Activated naive CD4-positive, alpha-beta T cell treated with anti-CD3 and anti-CD28 coated beads, Interleukin-2, amount 50 U/mL, for 72 hours (primary cell): ENCODE results near the gene TMEM116. TPM values are rescaled to one million over a fixed set of nuclear protein-coding genes. Genes with fewer than 3 reads are reported as not detected.
"Not testable (repeated sequence)": the region's sequence is repeated elsewhere in the genome, so short reads cannot be mapped to it uniquely, and the experiment has no call there.

Experiments used
- ATAC-seq, 2 donors: fragments of 150-1000 bp; cut with Tn5 transposase; 2 replicates each; pipeline ENCODE4 v1.10.0; 2021; ENCODE audit warnings: mild to moderate bottlenecking in 2 of 2, moderate library complexity in 2 of 2
- DNase-seq, 2 donors: peaks; one replicate each; pipeline ENCODE4 v3.0.0; 2021 to 2022; ENCODE audit warnings: low spot score in 2 of 2
- H3K27ac Mint-ChIP-seq, 2 donors: one replicate each; pipeline ENCODE4 v1.8.0; 2022; ENCODE audit warnings: mild to moderate bottlenecking in 2 of 2, mixed read lengths in 2 of 2
- H3K36me3 Mint-ChIP-seq, 2 donors: one replicate each; pipeline ENCODE4 v1.8.0; 2022; ENCODE audit warnings: mixed read lengths in 2 of 2
- H3K9me3 Mint-ChIP-seq, 2 donors: one replicate each; pipeline ENCODE4 v1.8.0; 2022; ENCODE audit warnings: mixed read lengths in 2 of 2
- total RNA-seq, 2 donors: library from RNA; stranded (reverse); gene quantifications; one replicate each; pipeline ENCODE4 v1.2.3, GENCODE V29; 2022

The TMEM116 gene
- total RNA-seq, 2 donors from 2014 or later: 16.9 to 18.5 TPM

GRCh38 chr12:112015938-112016337 is 3.0 kb upstream of the TMEM116 start:
- Mint-ChIP-seq H3K9me3 (peaks cover 0 to 8% of the 10 kb centered on the region in 2 donors), H3K36me3 (peaks cover 40 to 55% of the 10 kb centered on the region in 2 donors), H3K27ac (peak overlapping the region; percentile 25 to 78)
- ATAC-seq: no peak
- no peak for DNase-seq

- peak overlapping the region; percentile 97 to 98 for H3K27ac Mint-ChIP-seq
- peaks cover 40 to 51% of the 10 kb centered on the region in 2 donors for H3K36me3 Mint-ChIP-seq
- peak; percentile 65 to 68 for DNase-seq
- peak; percentile 53 to 68 for ATAC-seq
- H3K9me3 Mint-ChIP-seq: peaks cover 0 to 8% of the 10 kb centered on the region in 2 donors
Measured at GRCh38 chr12:112013601-112014402, 837 bp upstream of the TMEM116 start.

- peaks cover 0 to 8% of the 10 kb centered on the region in 2 donors for H3K9me3 Mint-ChIP-seq
- H3K27ac Mint-ChIP-seq: peak overlapping the region; percentile 95 to 98
- ATAC-seq: no peak
- DNase-seq: no peak
- peaks cover 35 to 40% of the 10 kb centered on the region in 2 donors for H3K36me3 Mint-ChIP-seq
Measured at GRCh38 chr12:112011685-112012084, 1.3 kb downstream of the TMEM116 start.

- H3K36me3 Mint-ChIP-seq: peaks cover 27 to 33% of the 10 kb centered on the region in 2 donors
- peaks cover 0 to 2% of the 10 kb centered on the region in 2 donors for H3K9me3 Mint-ChIP-seq
- H3K27ac Mint-ChIP-seq: no peak overlapping the region
- DNase-seq (no peak), ATAC-seq (no peak)
Measured at GRCh38 chr12:112010415-112011344, 2.3 kb downstream of the TMEM116 start.

GRCh38 chr12:112009596-112009995 is 3.4 kb downstream of the TMEM116 start:
- H3K36me3 Mint-ChIP-seq: peaks cover 19 to 27% of the 10 kb centered on the region in 2 donors
- H3K27ac Mint-ChIP-seq, H3K9me3 Mint-ChIP-seq: not testable (repeated sequence)

GRCh38 chr12:112008918-112009317 is 4.0 kb downstream of the TMEM116 start:
- no peaks in the 10 kb centered on the region for H3K9me3 Mint-ChIP-seq
- peaks cover 15 to 21% of the 10 kb centered on the region in 2 donors for H3K36me3 Mint-ChIP-seq
- H3K27ac Mint-ChIP-seq: no peak overlapping the region
- no peak for ATAC-seq
- DNase-seq: no peak

More at GRCh38 chr12:112009596-112009995, 3.4 kb downstream of the TMEM116 start:
- ATAC-seq, DNase-seq: not testable (repeated sequence)

- ATAC-seq: no peak
- DNase-seq: no peak
- no peaks in the 10 kb centered on the region for H3K9me3 Mint-ChIP-seq
- H3K27ac Mint-ChIP-seq: no peak overlapping the region
- H3K36me3 Mint-ChIP-seq: peaks cover 20 to 23% of the 10 kb centered on the region in 2 donors
Measured at GRCh38 chr12:112007945-112008344, 5.0 kb downstream of the TMEM116 start.

GRCh38 chr12:112005419-112006395 is 7.3 kb downstream of the TMEM116 start:
- DNase-seq: no peak
- Mint-ChIP-seq H3K27ac (peak overlapping the region; percentile 24 to 65), H3K9me3 (no peaks in the 10 kb centered on the region), H3K36me3 (peaks cover 0 to 13% of the 10 kb centered on the region in 2 donors)
- ATAC-seq: no peak

GRCh38 chr12:112004041-112004440 is 8.9 kb downstream of the TMEM116 start:
- Mint-ChIP-seq H3K27ac (no peak overlapping the region), H3K9me3 (no peaks in the 10 kb centered on the region), H3K36me3 (peaks cover 0 to 13% of the 10 kb centered on the region in 2 donors)
- DNase-seq (no peak), ATAC-seq (no peak)

- H3K9me3 Mint-ChIP-seq: no peaks in the 10 kb centered on the region
- H3K36me3 Mint-ChIP-seq: peaks cover 0 to 13% of the 10 kb centered on the region in 2 donors
- ATAC-seq (peak; percentile 84 to 88), DNase-seq (no peak)
- peak overlapping the region in 1 of 2 donors; percentile 86 for H3K27ac Mint-ChIP-seq
Measured at GRCh38 chr12:112001576-112001975, 11.4 kb downstream of the TMEM116 start.

GRCh38 chr12:112000820-112001219 is 12.1 kb downstream of the TMEM116 start:
- Mint-ChIP-seq H3K27ac (peak overlapping the region in 1 of 2 donors; percentile 86), H3K9me3 (no peaks in the 10 kb centered on the region), H3K36me3 (peaks cover 0 to 13% of the 10 kb centered on the region in 2 donors)
- DNase-seq (no peak), ATAC-seq (peak in 1 of 2 donors; percentile 26)

- Mint-ChIP-seq H3K27ac (peak overlapping the region in 1 of 2 donors; percentile 75), H3K36me3 (peaks cover 0 to 13% of the 10 kb centered on the region in 2 donors)
- H3K9me3 Mint-ChIP-seq: not testable (repeated sequence)
Measured at GRCh38 chr12:111999129-111999528, 13.8 kb downstream of the TMEM116 start.

GRCh38 chr12:111998015-111998414 is 14.9 kb downstream of the TMEM116 start:
- DNase-seq (no peak), ATAC-seq (no peak)
- H3K9me3 Mint-ChIP-seq: no peaks in the 10 kb centered on the region
- H3K36me3 Mint-ChIP-seq: peaks cover 0 to 6% of the 10 kb centered on the region in 2 donors
- H3K27ac Mint-ChIP-seq: peak overlapping the region in 1 of 2 donors; percentile 75

More at GRCh38 chr12:111999129-111999528, 13.8 kb downstream of the TMEM116 start:
- DNase-seq, ATAC-seq: not testable (repeated sequence)

GRCh38 chr12:111997300-111997699 is 15.7 kb downstream of the TMEM116 start:
- Mint-ChIP-seq H3K9me3 (no peaks in the 10 kb centered on the region), H3K36me3 (no peaks in the 10 kb centered on the region), H3K27ac (no peak overlapping the region)
- DNase-seq (no peak), ATAC-seq (no peak)

- no peaks in the 10 kb centered on the region for H3K9me3 Mint-ChIP-seq
- no peaks in the 10 kb centered on the region for H3K36me3 Mint-ChIP-seq
- H3K27ac Mint-ChIP-seq: no peak overlapping the region
- ATAC-seq (no peak), DNase-seq (no peak)
Measured at GRCh38 chr12:111995782-111996480, 17.0 kb downstream of the TMEM116 start.
